Ovary (tissue), 3 donors: ENCODE measurements around the gene SLU7.

ENCODE experiments used
- EP300 ChIP-seq: sonication (generic); formaldehyde crosslinking; IDR thresholded peaks from one replicate; pipeline ENCODE4 v1.6.1; 2017; ENCODE audit warnings: antibody characterized with exemption
- POLR2A ChIP-seq: fragments of 450-650 bp; IDR thresholded peaks from one replicate; pipeline ENCODE4 v1.6.1; 2017; ENCODE audit warnings: antibody characterized with exemption, mild to moderate bottlenecking, moderate library complexity
- TF ChIP-seq, protein P1 (sequence below), 3 donors: fragments of 450-650 bp in 2 of 3; fragments of 200-600 bp in 1 of 3; IDR thresholded peaks; one replicate each; pipeline versions ENCODE4 v1.5.1 to v1.8.0; 2016 to 2022; ENCODE audit warnings: antibody characterized with exemption in 3 of 3, mild to moderate bottlenecking in 1 of 3
- donor health status: DM: no; HTN: no; CAD: no.

DNA sequence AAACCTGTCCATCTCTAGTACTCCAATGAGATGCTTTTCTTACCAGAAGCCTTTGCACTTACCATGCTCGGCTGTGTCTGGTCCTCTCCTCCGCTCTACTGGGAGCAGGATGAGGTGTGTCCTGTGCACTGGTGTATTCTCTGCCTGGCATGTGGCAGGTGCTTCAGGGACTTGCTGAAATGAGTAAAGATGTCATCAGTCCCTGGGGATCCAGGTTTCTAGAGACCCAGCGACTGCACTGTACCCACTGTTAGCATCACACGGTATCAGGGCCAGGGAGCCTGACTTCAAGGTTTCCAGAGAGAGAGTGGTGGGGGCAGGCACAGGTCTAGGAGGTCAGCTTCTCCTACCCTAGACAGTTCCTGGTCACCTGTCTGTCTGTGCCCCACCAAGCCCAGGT is 13.3 kb upstream of the SLU7 start:
- TF ChIP-seq, protein P1, sequence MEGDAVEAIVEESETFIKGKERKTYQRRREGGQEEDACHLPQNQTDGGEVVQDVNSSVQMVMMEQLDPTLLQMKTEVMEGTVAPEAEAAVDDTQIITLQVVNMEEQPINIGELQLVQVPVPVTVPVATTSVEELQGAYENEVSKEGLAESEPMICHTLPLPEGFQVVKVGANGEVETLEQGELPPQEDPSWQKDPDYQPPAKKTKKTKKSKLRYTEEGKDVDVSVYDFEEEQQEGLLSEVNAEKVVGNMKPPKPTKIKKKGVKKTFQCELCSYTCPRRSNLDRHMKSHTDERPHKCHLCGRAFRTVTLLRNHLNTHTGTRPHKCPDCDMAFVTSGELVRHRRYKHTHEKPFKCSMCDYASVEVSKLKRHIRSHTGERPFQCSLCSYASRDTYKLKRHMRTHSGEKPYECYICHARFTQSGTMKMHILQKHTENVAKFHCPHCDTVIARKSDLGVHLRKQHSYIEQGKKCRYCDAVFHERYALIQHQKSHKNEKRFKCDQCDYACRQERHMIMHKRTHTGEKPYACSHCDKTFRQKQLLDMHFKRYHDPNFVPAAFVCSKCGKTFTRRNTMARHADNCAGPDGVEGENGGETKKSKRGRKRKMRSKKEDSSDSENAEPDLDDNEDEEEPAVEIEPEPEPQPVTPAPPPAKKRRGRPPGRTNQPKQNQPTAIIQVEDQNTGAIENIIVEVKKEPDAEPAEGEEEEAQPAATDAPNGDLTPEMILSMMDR (IDR thresholded peaks at IDR 0.05): no peak
- no peak for TF ChIP-seq POLR2A
- TF ChIP-seq EP300: no peak
